AG10803 (cell line): ENCODE results near the gene RTKN.
"Not testable (repeated sequence)": the region's sequence is repeated elsewhere in the genome, so short reads cannot be mapped to it uniquely, and the experiment has no call there.

Experiments used
- DNase-seq: peaks from one replicate; pipeline ENCODE4 v3.0.0; 2010; ENCODE audit warnings: low read depth
- H3K4me3 ChIP-seq: 2 replicates; pipeline ENCODE4 v1.5.1; 2011; ENCODE audit warnings: mild to moderate bottlenecking, low read length, control low read depth
- TF ChIP-seq, protein P1 (sequence below): conservative IDR thresholded peaks from 2 replicates; pipeline ENCODE4 v1.5.1; 2011; ENCODE audit warnings: mild to moderate bottlenecking, low read length, control low read depth, inconsistent platforms

The RTKN gene

DNA sequence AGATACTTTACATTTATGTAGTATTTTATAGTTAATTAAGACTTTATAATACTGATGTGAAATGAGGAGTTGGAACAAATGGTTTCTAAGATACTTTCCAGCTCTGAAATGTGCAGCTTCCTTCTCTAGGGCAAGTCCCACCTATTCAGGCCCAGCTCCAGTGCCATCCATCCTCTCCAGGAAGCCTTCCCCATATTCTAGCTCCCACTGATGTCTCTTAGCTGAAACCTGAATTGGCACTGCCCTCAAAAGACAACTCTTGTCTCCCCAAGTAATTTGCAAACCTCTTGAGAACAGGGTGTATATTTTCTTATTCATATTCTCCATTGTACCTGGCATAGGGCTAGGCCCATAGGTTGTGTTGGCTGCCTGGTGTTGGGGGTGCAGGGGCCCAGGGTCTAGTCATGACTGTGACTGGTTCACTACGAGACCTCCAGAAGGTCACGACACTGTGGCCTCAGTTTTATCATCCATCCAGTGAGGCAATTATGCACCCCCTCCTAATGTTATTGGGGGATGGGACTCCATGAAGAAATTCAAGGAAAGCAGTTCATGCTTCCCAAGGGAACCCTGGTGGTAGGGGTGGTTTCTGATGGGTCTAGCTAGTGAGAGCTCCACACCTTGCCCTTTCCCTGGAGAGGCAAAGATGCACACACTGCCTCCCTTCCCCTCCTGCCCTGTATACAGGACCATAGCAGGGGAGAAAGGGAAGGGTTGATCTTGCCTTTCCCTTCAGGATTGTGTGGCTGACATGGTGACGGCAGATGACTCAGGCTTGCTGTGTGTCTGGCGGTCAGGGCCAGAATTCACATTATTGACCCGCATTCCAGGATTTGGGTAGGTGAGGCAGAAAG, 17.4 kb downstream of the RTKN start:
- TF ChIP-seq, protein P1, sequence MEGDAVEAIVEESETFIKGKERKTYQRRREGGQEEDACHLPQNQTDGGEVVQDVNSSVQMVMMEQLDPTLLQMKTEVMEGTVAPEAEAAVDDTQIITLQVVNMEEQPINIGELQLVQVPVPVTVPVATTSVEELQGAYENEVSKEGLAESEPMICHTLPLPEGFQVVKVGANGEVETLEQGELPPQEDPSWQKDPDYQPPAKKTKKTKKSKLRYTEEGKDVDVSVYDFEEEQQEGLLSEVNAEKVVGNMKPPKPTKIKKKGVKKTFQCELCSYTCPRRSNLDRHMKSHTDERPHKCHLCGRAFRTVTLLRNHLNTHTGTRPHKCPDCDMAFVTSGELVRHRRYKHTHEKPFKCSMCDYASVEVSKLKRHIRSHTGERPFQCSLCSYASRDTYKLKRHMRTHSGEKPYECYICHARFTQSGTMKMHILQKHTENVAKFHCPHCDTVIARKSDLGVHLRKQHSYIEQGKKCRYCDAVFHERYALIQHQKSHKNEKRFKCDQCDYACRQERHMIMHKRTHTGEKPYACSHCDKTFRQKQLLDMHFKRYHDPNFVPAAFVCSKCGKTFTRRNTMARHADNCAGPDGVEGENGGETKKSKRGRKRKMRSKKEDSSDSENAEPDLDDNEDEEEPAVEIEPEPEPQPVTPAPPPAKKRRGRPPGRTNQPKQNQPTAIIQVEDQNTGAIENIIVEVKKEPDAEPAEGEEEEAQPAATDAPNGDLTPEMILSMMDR = no peak
- DNase-seq = no peak
- no peak overlapping the region for H3K4me3 ChIP-seq

- H3K4me3 ChIP-seq = no peak overlapping the region
- no peak for DNase-seq
- TF ChIP-seq, protein P1 = no peak
Measured at GRCh38 chr2:74423231-74424095, 18.3 kb downstream of the RTKN start.

DNA sequence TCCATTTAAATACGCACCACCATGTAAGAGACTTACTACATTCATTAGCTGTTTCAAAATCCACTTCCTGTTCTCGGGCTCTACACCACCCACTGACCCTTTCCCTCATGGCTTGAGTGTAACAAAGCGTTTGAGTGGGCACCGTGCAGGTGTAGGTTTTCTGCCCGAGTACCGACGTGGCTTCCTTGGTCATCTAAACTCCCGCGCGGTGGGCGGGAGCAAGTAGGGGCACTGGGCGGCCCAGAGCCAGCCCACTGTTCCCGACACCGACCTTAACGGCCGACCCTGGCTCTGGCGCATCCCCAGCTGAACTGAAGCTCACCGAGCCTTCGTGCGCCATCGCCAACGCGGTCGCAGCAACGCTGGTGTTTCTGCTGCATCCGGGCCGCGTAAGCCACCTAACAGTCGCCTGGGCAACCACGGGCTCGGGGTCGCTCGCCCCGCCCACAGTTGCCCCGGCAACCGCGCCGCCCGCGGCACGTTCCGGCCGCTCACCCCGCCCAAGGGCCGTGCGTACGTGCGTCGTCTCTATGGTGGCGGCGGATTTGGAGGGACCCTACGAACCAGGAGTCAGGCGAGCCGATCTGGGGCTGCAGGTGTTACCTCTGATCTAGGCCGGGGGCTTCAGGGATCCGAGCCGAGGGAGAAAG, 20.4 kb downstream of the RTKN start, which contains the start of the genes C2orf81 and WDR54:
Gene C2orf81 (minus strand): TSS at position 399 of the 650 bp plus-strand sequence. CDS start 59 bp downstream, at position 340.
Gene WDR54 (plus strand): TSS at position 510 of the 650 bp plus-strand sequence. CDS start 424 bp downstream, outside the sequence.
- peak within 1 kb of the TSS; percentile 90 for H3K4me3 ChIP-seq
- peak; percentile 85 for DNase-seq
- TF ChIP-seq, protein P1 = no peak

GRCh38 chr2:74420443-74421103, 21.2 kb downstream of the RTKN start:
- H3K4me3 ChIP-seq = peak overlapping the region; percentile 90
- not testable (repeated sequence) for DNase-seq

- no peak overlapping the region for H3K4me3 ChIP-seq
- TF ChIP-seq, protein P1 = no peak
- DNase-seq = no peak
Measured at GRCh38 chr2:74420006-74420405, 21.7 kb downstream of the RTKN start.

DNA sequence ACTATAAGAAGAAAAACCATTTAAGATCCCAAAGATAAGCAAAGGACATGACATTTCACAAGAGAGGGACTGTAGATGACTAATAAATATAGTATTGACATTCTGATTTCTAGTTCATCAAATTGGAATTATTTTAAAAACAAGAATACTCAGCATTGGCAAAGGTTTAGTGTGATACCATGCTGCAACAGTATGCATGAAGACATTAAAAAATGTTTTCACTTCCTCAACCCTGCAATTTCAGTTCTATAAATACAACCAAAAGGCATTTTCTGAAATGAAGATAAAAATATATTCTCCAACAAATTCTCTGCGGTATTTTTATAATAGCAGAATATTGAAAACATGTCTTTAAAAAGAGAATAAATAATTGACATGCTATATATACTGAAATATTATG, 22.4 kb downstream of the RTKN start:
- TF ChIP-seq, protein P1 = no peak
- H3K4me3 ChIP-seq = no peak overlapping the region
- DNase-seq = no peak
